Esophagus squamous epithelium (tissue), 4 donors: ENCODE data around the gene CDH13.

Experiments
- POLR2A ChIP-seq, 4 donors: fragments of 450-650 bp; IDR thresholded peaks; one replicate each; pipeline ENCODE4 v1.6.1; 2017; ENCODE audit warnings: antibody characterized with exemption in 4 of 4, mild to moderate bottlenecking in 4 of 4, moderate library complexity in 3 of 4
- TF ChIP-seq, protein P1 (sequence below), 6 experiments: fragments of 450-650 bp in 4 of 6; fragments of 200-600 bp in 2 of 6; sonication (generic) in 2 of 6; IDR thresholded peaks; one replicate each; pipeline ENCODE4 v1.5.1; 2016 to 2019; ENCODE audit warnings: antibody characterized with exemption in 6 of 6, mild to moderate bottlenecking in 4 of 6, moderate library complexity in 4 of 6

DNA sequence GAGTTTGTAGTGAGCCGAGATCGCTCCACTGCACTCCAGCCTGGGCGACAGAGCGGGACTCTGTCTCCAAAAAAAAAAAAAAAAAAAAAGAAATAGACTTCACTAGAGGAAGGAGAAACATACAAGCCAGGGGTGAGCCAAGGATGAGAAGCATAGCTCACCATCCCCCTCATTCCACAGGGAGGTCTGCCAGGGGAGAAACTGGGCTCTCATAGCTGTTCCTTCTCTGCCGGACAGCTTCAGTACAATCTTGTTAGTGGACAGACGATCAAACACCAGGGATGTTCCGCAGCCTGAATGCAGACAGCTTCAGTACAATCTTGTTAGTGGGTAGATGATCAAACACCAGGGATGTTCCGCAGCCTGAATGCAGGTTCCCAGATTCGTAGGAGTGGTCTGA is 509.6 kb downstream of the CDH13 start:
- TF ChIP-seq, protein P1, sequence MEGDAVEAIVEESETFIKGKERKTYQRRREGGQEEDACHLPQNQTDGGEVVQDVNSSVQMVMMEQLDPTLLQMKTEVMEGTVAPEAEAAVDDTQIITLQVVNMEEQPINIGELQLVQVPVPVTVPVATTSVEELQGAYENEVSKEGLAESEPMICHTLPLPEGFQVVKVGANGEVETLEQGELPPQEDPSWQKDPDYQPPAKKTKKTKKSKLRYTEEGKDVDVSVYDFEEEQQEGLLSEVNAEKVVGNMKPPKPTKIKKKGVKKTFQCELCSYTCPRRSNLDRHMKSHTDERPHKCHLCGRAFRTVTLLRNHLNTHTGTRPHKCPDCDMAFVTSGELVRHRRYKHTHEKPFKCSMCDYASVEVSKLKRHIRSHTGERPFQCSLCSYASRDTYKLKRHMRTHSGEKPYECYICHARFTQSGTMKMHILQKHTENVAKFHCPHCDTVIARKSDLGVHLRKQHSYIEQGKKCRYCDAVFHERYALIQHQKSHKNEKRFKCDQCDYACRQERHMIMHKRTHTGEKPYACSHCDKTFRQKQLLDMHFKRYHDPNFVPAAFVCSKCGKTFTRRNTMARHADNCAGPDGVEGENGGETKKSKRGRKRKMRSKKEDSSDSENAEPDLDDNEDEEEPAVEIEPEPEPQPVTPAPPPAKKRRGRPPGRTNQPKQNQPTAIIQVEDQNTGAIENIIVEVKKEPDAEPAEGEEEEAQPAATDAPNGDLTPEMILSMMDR (IDR thresholded peaks at IDR 0.05) = no peak
- TF ChIP-seq POLR2A (IDR thresholded peaks at IDR 0.05) = no peak
